T-helper 22 cell (primary cell): ENCODE results near the gene RAVER1.

Experiments
- DNase-seq: peaks from one replicate; pipeline ENCODE4 v3.0.0-alpha.2; 2020; ENCODE audit warnings: low read depth

The RAVER1 gene

GRCh38 chr19:10318807-10319682 is 14.3 kb downstream of the RAVER1 start:
- no peak for DNase-seq

GRCh38 chr19:10317857-10318462 is 15.4 kb downstream of the RAVER1 start:
- DNase-seq: no peak

GRCh38 chr19:10317045-10317856 is 16.1 kb downstream of the RAVER1 start:
- no peak for DNase-seq

GRCh38 chr19:10316229-10317044 is 16.9 kb downstream of the RAVER1 start:
- DNase-seq: no peak

GRCh38 chr19:10315335-10316214 is 17.8 kb downstream of the RAVER1 start, which contains the start of gene FDX2:
Gene FDX2, minus strand, starts transcription at chr19:10316015. Its CDS starts 19 bp downstream, at chr19:10315996.
- DNase-seq: peak; percentile 85

GRCh38 chr19:10309423-10309822 is 23.9 kb downstream of the RAVER1 start, which contains the start of gene ZGLP1:
Gene ZGLP1, minus strand, starts transcription at chr19:10309815.
- no peak for DNase-seq

GRCh38 chr19:10306327-10306726 is 27.0 kb downstream of the RAVER1 start:
- DNase-seq: no peak

- DNase-seq: no peak
Measured at GRCh38 chr19:10305139-10305806, 28.1 kb downstream of the RAVER1 start.

GRCh38 chr19:10299545-10300458 is 33.5 kb downstream of the RAVER1 start:
- DNase-seq: no peak

- DNase-seq: no peak
Measured at GRCh38 chr19:10295847-10296591, 37.3 kb downstream of the RAVER1 start.

- peak; percentile 60 for DNase-seq
Measured at GRCh38 chr19:10295305-10295846, 38.0 kb downstream of the RAVER1 start.

- DNase-seq: no peak
Measured at GRCh38 chr19:10294368-10294697, 39.0 kb downstream of the RAVER1 start.

GRCh38 chr19:10293637-10294367 is 39.5 kb downstream of the RAVER1 start:
- DNase-seq: no peak

- DNase-seq: no peak
Measured at GRCh38 chr19:10292789-10293636, 40.3 kb downstream of the RAVER1 start.

- peak; percentile 38 for DNase-seq
Measured at GRCh38 chr19:10292206-10292788, 41.0 kb downstream of the RAVER1 start.
